Measurements from ENCODE around the gene KCNK17.

The KCNK17 gene

DNA sequence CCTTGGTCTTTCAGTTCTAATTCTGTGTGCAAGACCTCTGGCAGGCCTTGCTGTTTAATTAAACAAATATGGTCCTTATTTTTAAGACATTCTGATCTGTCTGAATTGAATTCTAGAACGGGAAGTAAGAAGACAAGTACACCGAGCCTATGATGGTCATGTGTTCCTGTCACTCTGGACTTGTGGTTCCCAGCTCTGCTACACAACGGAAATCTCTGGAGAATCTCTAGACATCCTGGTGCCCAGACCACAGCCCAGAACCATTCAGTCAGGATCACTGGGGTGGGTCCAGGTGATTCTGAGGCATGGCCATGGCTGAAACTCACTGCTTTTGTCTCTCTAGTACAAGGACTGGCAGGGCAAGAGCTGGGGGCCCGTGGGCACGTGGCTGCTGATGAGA, 24.2 kb upstream of the KCNK17 start:
- no peak for DNase-seq (ENCODE audit: low read depth in 2 of 2)

DNA sequence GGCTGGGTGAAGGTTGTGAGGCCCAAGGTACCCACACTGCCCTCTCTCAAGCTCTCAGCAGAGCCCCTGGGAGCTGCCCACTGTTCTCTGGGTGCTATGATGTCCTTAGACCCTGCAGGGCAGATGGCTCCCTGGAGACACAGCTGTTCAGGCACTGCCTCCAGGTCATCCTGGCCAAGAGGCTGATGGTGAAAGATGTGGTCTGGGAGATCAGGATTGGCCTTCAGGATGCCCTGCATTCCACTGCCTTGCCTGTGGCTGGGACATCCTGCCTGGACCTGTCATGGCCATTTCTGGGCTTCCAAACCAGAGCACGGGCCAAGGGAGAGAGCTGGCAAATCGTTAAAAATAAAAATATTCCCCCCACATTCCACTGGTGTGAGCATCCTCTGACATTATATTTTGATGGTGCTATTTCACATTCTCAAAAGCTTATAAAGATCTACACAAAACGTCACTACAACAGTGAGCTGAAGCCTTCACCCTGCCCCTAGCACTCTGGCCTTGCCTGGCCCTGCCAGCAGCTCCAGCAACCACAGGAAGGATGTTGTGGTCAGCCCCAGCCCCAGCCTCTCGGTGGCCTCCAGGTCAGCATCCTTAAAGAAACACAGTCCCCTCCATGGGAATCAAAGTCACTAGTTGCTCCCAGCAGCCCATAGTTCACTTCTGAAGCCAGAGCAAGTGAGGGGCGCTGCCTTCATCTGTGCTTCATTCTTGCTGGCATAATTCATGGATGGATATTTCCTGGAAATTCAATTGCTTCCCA, 21.7 kb upstream of the KCNK17 start:
- no peak for DNase-seq (ENCODE audit: low read depth in 2 of 2)

GRCh38 chr6:39333644-39334438, 19.6 kb upstream of the KCNK17 start:
- no peak for DNase-seq (ENCODE audit: low read depth in 2 of 2)

GRCh38 chr6:39330476-39330875, 16.3 kb upstream of the KCNK17 start:
- DNase-seq (ENCODE audit: low read depth in 2 of 2) = no peak

GRCh38 chr6:39330057-39330456, 15.8 kb upstream of the KCNK17 start:
- DNase-seq (ENCODE audit: low read depth in 2 of 2) = no peak

DNA sequence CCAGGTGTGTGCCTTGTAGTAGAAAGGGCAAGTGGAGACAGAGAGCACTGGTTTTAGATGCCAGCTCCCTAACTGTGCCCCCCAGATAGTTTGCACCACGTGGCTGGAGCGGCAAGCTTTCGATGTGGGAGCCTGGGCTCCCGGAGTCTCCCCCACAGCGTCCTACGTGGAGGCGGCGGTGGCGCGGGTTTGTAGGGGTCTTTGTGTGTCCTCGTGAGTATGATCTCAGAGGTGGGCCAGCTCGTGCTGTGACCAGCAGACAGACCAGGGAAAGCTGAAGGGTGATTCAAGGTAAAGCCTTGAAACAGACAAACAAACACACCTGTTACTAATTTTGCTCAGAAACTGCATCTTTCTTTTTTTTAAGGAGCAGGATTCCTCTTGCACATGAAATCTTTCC, 13.8 kb upstream of the KCNK17 start:
- DNase-seq (ENCODE audit: low read depth in 2 of 2) = no peak

- no peak for DNase-seq (ENCODE audit: low read depth in 2 of 2)
These were observed 13.3 kb upstream of the KCNK17 start for GRCh38 chr6:39327507-39327906.

- DNase-seq (ENCODE audit: low read depth in 2 of 2) = no peak
These were observed 8.2 kb upstream of the KCNK17 start, which contains the start of gene KCNK16 for GRCh38 chr6:39322306-39322850. Gene KCNK16, minus strand, starts transcription at chr6:39322702. Its CDS starts 162 bp downstream, at chr6:39322540.

GRCh38 chr6:39321761-39322160, 7.5 kb upstream of the KCNK17 start:
- no peak for DNase-seq (ENCODE audit: low read depth in 2 of 2)

- no peak for DNase-seq (ENCODE audit: low read depth in 2 of 2)
These were observed 6.3 kb upstream of the KCNK17 start for GRCh38 chr6:39320363-39320984.

GRCh38 chr6:39319621-39320362, 5.6 kb upstream of the KCNK17 start:
- DNase-seq (ENCODE audit: low read depth in 2 of 2) = no peak

DNA sequence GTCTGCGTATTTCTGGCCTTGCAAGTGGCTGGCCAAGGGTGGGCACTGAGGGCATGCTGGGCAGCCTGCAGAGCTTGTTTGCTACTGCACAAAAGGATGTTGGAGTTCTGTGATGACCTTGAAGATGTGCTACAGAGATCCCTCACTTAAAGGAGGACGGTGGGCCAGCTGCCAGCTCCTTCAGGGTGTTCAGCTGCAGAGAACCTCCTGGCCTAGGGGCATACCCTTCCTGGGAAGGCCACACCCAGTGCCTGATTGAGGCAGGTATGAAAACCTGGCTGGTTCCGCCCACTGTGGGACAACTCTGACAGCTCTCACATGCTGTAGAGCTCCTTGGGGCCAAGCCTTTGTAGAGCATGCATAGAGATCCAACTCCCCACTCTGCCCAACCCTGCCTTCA, 3.0 kb upstream of the KCNK17 start:
- DNase-seq (ENCODE audit: low read depth in 2 of 2) = no peak

DNA sequence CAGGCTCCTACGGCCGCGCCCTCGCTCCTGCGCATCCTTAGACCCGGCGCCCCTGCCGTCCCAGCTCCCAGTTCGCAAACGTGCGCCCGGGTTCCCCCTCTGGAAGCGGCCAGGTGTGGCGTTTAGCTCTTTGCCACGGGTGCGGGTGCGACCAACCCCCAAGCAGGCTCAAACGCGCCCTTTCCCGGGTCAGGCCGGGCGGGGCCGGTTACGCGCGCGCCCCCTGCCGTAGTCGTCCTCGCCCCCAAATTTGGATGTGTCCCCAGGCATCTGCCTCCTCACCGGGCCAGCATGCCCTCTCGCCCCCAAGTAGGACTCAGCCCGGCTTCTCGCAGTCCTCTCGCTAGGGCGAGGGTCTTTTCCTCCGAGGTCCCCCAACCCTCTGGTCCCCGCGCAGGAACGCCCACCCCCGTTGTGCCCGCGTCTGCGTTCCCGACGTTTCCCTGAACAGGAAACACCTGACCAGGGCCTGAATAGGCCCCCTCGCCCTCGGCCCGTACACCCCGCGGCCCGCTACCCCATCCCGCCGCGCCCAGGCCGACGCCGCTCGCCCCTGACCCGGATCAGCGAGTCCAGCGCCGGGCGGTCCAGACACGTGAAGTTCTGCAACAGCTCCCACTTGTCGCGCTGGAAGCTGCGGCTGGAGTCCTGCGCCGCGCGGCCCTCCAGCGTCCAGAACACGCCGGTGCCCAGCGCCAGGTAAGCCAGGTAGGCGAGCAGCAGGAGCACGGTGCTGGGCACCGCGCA, 520 bp downstream of the KCNK17 start:
- no peak for DNase-seq (ENCODE audit: low read depth in 2 of 2)

- no peak for DNase-seq (ENCODE audit: low read depth in 2 of 2)
These were observed 1.2 kb downstream of the KCNK17 start for GRCh38 chr6:39312912-39313525.

DNA sequence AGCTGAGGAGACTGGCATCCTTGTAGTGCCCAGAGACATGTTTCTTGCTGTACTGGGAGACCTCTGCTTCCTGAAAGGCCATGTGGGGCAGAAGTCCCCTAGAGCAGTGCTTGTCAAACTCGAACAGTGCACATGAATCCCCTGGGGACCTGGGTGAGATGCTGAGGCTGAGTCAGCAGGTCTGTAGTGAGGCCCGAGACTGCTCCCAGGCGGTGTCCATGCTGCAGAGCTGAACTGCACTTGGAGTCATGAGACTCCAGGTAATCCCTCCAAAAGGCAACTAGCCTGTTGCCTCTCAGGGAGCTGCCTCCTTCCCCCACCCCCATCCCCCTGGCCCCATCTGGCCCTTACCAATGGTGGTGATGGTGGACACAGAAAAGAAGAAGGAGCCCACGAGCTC, 3.7 kb downstream of the KCNK17 start:
- DNase-seq (ENCODE audit: low read depth in 2 of 2) = no peak

GRCh38 chr6:39309942-39310531, 4.2 kb downstream of the KCNK17 start:
- peak; percentile 17 to 59 for DNase-seq (ENCODE audit: low read depth in 2 of 2)

GRCh38 chr6:39307462-39307861, 6.8 kb downstream of the KCNK17 start:
- DNase-seq (ENCODE audit: low read depth in 2 of 2) = no peak

- DNase-seq (ENCODE audit: low read depth in 2 of 2) = no peak
These were observed 9.3 kb downstream of the KCNK17 start for GRCh38 chr6:39304951-39305350.

DNA sequence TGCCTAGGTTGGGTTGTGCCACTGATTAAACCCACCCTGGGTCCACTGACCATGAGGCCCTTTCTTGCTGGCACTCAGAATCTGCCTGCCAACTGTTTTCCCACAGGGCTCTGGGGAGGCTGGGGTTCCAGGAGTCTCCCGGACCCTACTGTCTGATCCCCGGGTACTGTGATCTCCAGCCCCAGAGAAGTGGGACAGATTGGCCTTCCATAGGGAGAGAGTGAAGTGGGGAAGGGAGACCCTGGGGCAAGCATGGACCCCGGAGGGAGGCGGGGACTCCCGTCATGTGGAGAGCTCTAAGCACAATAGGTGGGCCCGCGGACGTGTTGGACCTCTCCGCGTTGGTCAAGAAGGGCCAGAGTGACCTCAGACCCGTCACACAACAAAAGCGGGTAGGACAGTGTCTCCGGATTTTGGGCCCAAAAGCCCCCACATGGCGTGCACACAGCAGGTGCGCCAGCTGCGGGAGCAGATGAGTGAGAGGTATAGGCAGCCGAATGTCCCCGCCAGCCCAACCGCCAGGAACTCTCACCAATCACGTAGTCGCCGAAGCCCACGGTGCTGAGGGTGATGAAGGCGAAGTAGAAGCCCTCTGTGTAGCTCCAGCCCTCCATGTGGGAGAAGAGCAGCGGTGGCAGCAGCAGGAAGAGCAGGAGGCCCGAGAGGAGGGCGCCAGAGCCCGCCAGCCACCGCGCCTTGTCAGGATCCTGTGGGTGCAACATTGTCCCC, 10.6 kb downstream of the KCNK17 start:
- DNase-seq (ENCODE audit: low read depth in 2 of 2) = no peak

Measured in stimulated activated CD4-positive, alpha-beta T cell treated with anti-CD3 and anti-CD28 coated beads, Interleukin-12 subunit alpha, Interleukin-12 subunit beta, amount 100 ng/mL, for 24 hours (primary cell).